ENCODE measurements around the gene ZP4. TPM values are rescaled to one million over a fixed set of nuclear protein-coding genes. Genes with fewer than 3 reads are reported as not detected.

ZP4 gene
- total RNA-seq, 1 donor from 2014 or later, result not detected

- H3K27ac Mint-ChIP-seq (ENCODE audit: unreplicated experiment), result no peak overlapping the region
- TF ChIP-seq CTCF (IDR thresholded peaks at IDR 0.05), result no peak
- H3K27me3 Mint-ChIP-seq (ENCODE audit: unreplicated experiment), result no peaks in the 10 kb centered on the region
- DNase-seq (ENCODE audit: extremely low spot score, unreplicated experiment), result no peak
- H3K4me3 Mint-ChIP-seq (ENCODE audit: unreplicated experiment), result no peak overlapping the region
- H3K9me3 Mint-ChIP-seq (ENCODE audit: unreplicated experiment), result no peaks in the 10 kb centered on the region
- H3K36me3 Mint-ChIP-seq (ENCODE audit: unreplicated experiment), result no peaks in the 10 kb centered on the region
- no peaks in the 10 kb centered on the region for H3K4me1 Mint-ChIP-seq (ENCODE audit: unreplicated experiment)
These were observed 1.3 kb upstream of the ZP4 start for GRCh38 chr1:237891979-237892378.

- Mint-ChIP-seq H3K9me3 (ENCODE audit: unreplicated experiment) (no peaks in the 10 kb centered on the region), H3K27me3 (ENCODE audit: unreplicated experiment) (no peaks in the 10 kb centered on the region)
These were observed 544 bp upstream of the ZP4 start for GRCh38 chr1:237891266-237891665.

GRCh38 chr1:237890416-237890815 is 306 bp downstream of the ZP4 start:
- Mint-ChIP-seq H3K4me1 (ENCODE audit: unreplicated experiment) (no peaks in the 10 kb centered on the region), H3K9me3 (ENCODE audit: unreplicated experiment) (peaks cover 7% of the 10 kb centered on the region), H3K4me3 (ENCODE audit: unreplicated experiment) (no peak overlapping the region), H3K27ac (ENCODE audit: unreplicated experiment) (no peak overlapping the region), H3K27me3 (ENCODE audit: unreplicated experiment) (no peaks in the 10 kb centered on the region), H3K36me3 (ENCODE audit: unreplicated experiment) (no peaks in the 10 kb centered on the region)
- DNase-seq (ENCODE audit: extremely low spot score, unreplicated experiment), result no peak
- TF ChIP-seq CTCF (IDR thresholded peaks at IDR 0.05), result no peak

More at GRCh38 chr1:237891266-237891665, 544 bp upstream of the ZP4 start:
- no peak for TF ChIP-seq CTCF (IDR thresholded peaks at IDR 0.05)
- H3K4me3 Mint-ChIP-seq (ENCODE audit: unreplicated experiment), result no peak overlapping the region
- no peak overlapping the region for H3K27ac Mint-ChIP-seq (ENCODE audit: unreplicated experiment)
- DNase-seq (ENCODE audit: extremely low spot score, unreplicated experiment), result no peak
- H3K4me1 Mint-ChIP-seq (ENCODE audit: unreplicated experiment), result no peaks in the 10 kb centered on the region
- no peaks in the 10 kb centered on the region for H3K36me3 Mint-ChIP-seq (ENCODE audit: unreplicated experiment)

GRCh38 chr1:237888143-237888542 is 2.6 kb downstream of the ZP4 start:
- H3K27ac Mint-ChIP-seq (ENCODE audit: unreplicated experiment), result no peak overlapping the region
- peaks cover 13% of the 10 kb centered on the region for H3K9me3 Mint-ChIP-seq (ENCODE audit: unreplicated experiment)
- TF ChIP-seq CTCF (IDR thresholded peaks at IDR 0.05), result no peak
- H3K36me3 Mint-ChIP-seq (ENCODE audit: unreplicated experiment), result no peaks in the 10 kb centered on the region
- no peak overlapping the region for H3K4me3 Mint-ChIP-seq (ENCODE audit: unreplicated experiment)
- no peak for DNase-seq (ENCODE audit: extremely low spot score, unreplicated experiment)
- H3K4me1 Mint-ChIP-seq (ENCODE audit: unreplicated experiment), result no peaks in the 10 kb centered on the region
- H3K27me3 Mint-ChIP-seq (ENCODE audit: unreplicated experiment), result no peaks in the 10 kb centered on the region

GRCh38 chr1:237887542-237887941 is 3.2 kb downstream of the ZP4 start:
- H3K9me3 Mint-ChIP-seq (ENCODE audit: unreplicated experiment), result peaks cover 17% of the 10 kb centered on the region
- no peaks in the 10 kb centered on the region for H3K36me3 Mint-ChIP-seq (ENCODE audit: unreplicated experiment)
- TF ChIP-seq CTCF (IDR thresholded peaks at IDR 0.05), result no peak
- H3K4me3 Mint-ChIP-seq (ENCODE audit: unreplicated experiment), result no peak overlapping the region
- no peak for DNase-seq (ENCODE audit: extremely low spot score, unreplicated experiment)
- H3K27me3 Mint-ChIP-seq (ENCODE audit: unreplicated experiment), result no peaks in the 10 kb centered on the region
- no peak overlapping the region for H3K27ac Mint-ChIP-seq (ENCODE audit: unreplicated experiment)
- H3K4me1 Mint-ChIP-seq (ENCODE audit: unreplicated experiment), result no peaks in the 10 kb centered on the region

All from osteocyte (in vitro differentiated cells).